ENCODE data around the gene EPHB1. TPM values are rescaled to one million over a fixed set of nuclear protein-coding genes. Genes with fewer than 3 reads are reported as not detected.

EPHB1 gene
- total RNA-seq, result 6.8 TPM

DNA sequence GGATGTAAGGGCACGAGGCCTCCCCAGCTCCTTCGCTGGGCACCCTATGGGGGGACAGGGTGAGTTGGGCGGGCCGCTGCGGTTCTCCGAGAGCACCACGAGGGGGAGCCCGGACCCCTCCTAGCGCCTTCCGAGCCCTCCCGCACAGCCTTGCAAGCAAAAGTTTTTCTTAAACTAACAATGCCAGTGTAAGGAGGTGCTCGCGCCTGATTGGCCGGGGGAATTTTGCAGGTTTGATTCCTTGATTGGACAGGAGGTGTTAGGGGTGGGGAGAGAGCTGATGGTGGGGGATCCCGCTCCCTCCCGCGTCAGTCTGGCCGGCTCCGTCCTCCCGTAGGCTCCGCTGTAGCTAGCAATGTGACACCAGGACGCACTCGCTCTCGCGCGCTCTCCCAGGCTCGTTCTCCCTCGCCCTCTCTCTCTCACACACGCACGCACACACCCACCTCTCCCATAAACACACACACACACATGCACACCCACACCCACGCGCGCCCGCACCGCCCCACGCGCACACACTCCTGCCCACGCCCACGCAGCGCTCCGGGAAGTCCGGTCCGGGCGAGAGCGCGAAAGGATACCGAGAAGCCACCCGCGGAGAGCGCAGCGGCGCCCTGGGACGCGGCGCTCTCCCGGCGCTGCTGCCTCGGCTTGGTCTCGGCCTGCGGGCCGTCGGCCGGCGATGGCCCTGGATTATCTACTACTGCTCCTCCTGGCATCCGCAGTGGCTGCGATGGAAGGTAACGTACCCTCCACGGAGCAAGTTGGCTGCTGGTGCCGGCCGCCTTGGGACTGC lies at the start of gene EPHB1:
Gene EPHB1 (plus strand): TSS at position 311 of the 796 bp plus-strand sequence.

Small RNA genes within 50 kb of the gene (small RNA-seq; reads per million reads assigned to genes)
- gene RNA5SP141 (ENCODE audit: low replicate concordance) (0.12 reads per million), gene RNU6-1174P (ENCODE audit: low replicate concordance) (not detected)

Other genes with a start within 250 kb of the EPHB1 start
- 27.6 TPM for gene KY, start 144.2 kb upstream of the EPHB1 start, total RNA-seq